CD4-positive, alpha-beta T cell treated with Interleukin-10 for 1 hour (primary cell): ENCODE measurements around the gene MRPL41.
"Not testable (repeated sequence)": the region's sequence is repeated elsewhere in the genome, so short reads cannot be mapped to it uniquely, and the experiment has no call there.

ENCODE experiments used
- DNase-seq: peaks from one replicate; pipeline ENCODE4 v3.0.0-alpha.2; 2020

MRPL41 gene

GRCh38 chr9:137588311-137588710 is 36.6 kb downstream of the MRPL41 start:
- no peak for DNase-seq

- DNase-seq, result no peak
Measured at GRCh38 chr9:137588891-137589290, 37.2 kb downstream of the MRPL41 start.

- no peak for DNase-seq
Measured at GRCh38 chr9:137589441-137590122, 37.9 kb downstream of the MRPL41 start.

- DNase-seq, result no peak
Measured at GRCh38 chr9:137590123-137590468, 38.4 kb downstream of the MRPL41 start.

GRCh38 chr9:137590469-137591383 is 39.0 kb downstream of the MRPL41 start, which contains the start of gene ZMYND19:
TSS of gene ZMYND19 (minus strand) at chr9:137590512. CDS start at chr9:137590263, 249 bp downstream.
- peak; percentile 91 for DNase-seq

- DNase-seq, result no peak
Measured at GRCh38 chr9:137592767-137593166, 41.1 kb downstream of the MRPL41 start.

GRCh38 chr9:137593176-137593575 is 41.5 kb downstream of the MRPL41 start:
- no peak for DNase-seq

GRCh38 chr9:137596577-137596976 is 44.9 kb downstream of the MRPL41 start:
- DNase-seq, result not testable (repeated sequence)

GRCh38 chr9:137598943-137599342 is 47.3 kb downstream of the MRPL41 start:
- DNase-seq, result no peak
